Suprapubic skin (tissue), 3 donors: ENCODE measurements around the gene AUTS2.

Source experiments
- POLR2A ChIP-seq, 2 donors: fragments of 450-650 bp; IDR thresholded peaks; one replicate each; pipeline ENCODE4 v1.6.1; 2017; ENCODE audit warnings: antibody characterized with exemption in 2 of 2, mild to moderate bottlenecking in 2 of 2, moderate library complexity in 2 of 2
- TF ChIP-seq, protein P1 (sequence below), 2 donors: fragments of 200-600 bp in 1 of 2; fragments of 450-650 bp in 1 of 2; sonication (generic) in 1 of 2; IDR thresholded peaks; one replicate each; pipeline ENCODE4 v1.5.1; 2016 to 2019; ENCODE audit warnings: antibody characterized with exemption in 2 of 2, mild to moderate bottlenecking in 1 of 2, moderate library complexity in 1 of 2

DNA sequence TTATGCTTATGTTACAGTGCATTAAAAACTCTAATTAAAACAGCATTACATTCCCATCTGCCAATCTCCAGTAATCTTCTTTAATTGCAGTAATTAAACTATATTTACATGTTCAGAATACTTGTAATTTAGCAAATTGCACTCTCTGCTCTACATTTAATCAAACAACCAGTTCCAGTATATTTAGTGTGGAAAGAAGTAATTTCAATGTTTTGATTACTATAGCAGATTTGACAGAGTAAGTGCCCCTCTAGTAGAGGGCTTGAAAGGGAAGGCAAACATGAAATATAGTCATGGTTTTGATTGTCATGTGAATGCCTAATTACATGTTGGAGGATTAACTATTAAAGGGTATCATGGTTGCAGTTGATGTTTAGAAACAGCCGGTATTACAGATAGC is 739.7 kb downstream of the AUTS2 start:
- no peak for TF ChIP-seq POLR2A (IDR thresholded peaks at IDR 0.05)
- TF ChIP-seq, protein P1, sequence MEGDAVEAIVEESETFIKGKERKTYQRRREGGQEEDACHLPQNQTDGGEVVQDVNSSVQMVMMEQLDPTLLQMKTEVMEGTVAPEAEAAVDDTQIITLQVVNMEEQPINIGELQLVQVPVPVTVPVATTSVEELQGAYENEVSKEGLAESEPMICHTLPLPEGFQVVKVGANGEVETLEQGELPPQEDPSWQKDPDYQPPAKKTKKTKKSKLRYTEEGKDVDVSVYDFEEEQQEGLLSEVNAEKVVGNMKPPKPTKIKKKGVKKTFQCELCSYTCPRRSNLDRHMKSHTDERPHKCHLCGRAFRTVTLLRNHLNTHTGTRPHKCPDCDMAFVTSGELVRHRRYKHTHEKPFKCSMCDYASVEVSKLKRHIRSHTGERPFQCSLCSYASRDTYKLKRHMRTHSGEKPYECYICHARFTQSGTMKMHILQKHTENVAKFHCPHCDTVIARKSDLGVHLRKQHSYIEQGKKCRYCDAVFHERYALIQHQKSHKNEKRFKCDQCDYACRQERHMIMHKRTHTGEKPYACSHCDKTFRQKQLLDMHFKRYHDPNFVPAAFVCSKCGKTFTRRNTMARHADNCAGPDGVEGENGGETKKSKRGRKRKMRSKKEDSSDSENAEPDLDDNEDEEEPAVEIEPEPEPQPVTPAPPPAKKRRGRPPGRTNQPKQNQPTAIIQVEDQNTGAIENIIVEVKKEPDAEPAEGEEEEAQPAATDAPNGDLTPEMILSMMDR (IDR thresholded peaks at IDR 0.05): no peak
